Measurements from ENCODE around the gene DAAM2. TPM values are rescaled to one million over a fixed set of nuclear protein-coding genes. Genes with fewer than 3 reads are reported as not detected.

Gene DAAM2
- total RNA-seq, 4 donors from 2014 or later: 36.5 to 154 (median 54.1) TPM

- no peak for TF ChIP-seq CTCF (IDR thresholded peaks at IDR 0.05)
- no peak for DNase-seq (ENCODE audit: low spot score)
- no peak for ATAC-seq (ENCODE audit: low FRiP score)
These were observed 106.4 kb downstream of the DAAM2 start for GRCh38 chr6:39898625-39899024.

- TF ChIP-seq CTCF (IDR thresholded peaks at IDR 0.05): no peak
- DNase-seq (ENCODE audit: low spot score) (no peak), ATAC-seq (ENCODE audit: low FRiP score) (no peak)
These were observed 107.5 kb downstream of the DAAM2 start for GRCh38 chr6:39899554-39900295.

- TF ChIP-seq CTCF (IDR thresholded peaks at IDR 0.05): no peak
- no peak for DNase-seq (ENCODE audit: low spot score)
- ATAC-seq (ENCODE audit: low FRiP score): no peak
These were observed 109.0 kb downstream of the DAAM2 start for GRCh38 chr6:39901116-39901655.

GRCh38 chr6:39901670-39902069 lies 109.5 kb downstream of the DAAM2 start:
- ATAC-seq (ENCODE audit: low FRiP score) (no peak), DNase-seq (ENCODE audit: low spot score) (no peak)
- no peak for TF ChIP-seq CTCF (IDR thresholded peaks at IDR 0.05)

- ATAC-seq (ENCODE audit: low FRiP score) (no peak), DNase-seq (ENCODE audit: low spot score) (no peak)
- no peak for TF ChIP-seq CTCF (IDR thresholded peaks at IDR 0.05)
These were observed 110.0 kb downstream of the DAAM2 start for GRCh38 chr6:39902136-39902535.

GRCh38 chr6:39902786-39903465 lies 110.8 kb downstream of the DAAM2 start:
- no peak for TF ChIP-seq CTCF (IDR thresholded peaks at IDR 0.05)
- ATAC-seq (ENCODE audit: low FRiP score): no peak
- no peak for DNase-seq (ENCODE audit: low spot score)

Data from omental fat pad (tissue), 4 donors.